Measurements from ENCODE around the gene EMID1.

The EMID1 gene

DNA sequence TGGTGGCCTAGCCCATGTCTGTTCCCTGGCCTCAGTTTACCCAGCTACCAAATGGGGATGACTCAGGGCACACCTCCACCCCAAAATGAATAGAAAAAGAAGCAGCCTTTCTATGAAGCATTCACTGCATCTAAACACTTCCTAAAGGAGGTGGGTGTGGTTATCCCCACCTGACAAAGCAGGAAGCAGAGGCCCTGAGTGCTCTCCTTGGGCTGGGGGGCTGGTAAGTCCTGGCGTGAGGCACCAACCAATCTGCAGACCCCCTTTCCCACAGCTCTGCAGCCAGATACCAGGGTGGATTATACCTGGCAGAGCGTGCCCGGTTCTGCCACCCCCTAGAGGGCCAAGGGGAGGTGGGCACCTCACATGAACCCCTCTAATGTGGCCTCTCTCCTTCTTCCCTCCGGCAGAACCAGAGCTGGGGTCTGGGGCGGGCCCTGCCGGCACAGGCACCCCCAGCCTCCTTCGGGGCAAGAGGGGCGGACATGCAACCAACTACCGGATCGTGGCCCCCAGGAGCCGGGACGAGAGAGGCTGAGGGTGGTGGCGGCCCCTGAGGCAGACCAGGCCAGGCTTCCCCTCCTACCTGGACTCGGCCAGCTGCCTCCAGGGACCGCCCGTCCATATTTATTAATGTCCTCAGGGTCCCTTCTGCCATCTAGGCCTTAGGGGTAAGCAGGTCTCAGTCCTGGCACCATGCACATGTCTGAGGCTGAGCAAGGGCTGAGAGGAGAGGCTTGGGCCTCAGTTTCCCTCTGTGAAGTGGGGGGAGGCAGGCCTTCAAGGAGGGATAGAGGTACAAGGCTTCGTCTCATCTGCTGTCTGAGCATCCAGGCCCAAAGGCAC is 52.9 kb downstream of the EMID1 start:
- DNase-seq (ENCODE audit: extremely low read depth in 1 of 2, low read depth in 1 of 2): no peak

DNA sequence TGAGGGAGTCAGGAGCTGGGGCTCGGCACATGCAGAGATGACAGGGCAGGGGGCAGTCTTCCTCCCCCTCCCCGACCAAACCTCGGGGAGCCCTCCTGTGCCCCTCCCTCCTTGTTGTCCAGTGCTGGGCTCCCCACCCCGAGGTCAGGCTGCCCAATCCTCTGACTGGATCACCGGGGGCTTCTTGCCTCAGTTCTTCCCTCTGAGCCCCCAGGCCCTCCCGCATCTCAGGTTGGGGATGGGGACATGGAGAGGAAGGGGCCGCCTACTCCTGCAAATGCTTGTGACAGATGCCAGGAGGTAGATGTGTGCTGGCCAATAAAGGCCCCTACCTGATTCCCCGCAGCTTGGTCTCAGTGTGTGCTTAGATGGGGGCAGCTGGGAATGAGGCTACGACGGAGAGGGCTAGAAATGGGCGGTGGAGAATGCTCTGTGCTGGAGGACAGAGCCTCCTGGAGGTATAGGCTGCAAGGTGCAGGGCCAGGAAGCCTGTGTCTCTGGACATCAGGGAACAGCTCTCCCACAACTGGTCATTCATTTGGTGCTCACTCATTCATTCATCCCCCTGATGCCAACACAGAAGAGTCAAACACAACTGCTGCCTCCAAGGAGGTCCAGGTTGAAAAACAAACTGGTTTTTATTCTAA is 53.7 kb downstream of the EMID1 start:
- no peak for DNase-seq (ENCODE audit: extremely low read depth in 1 of 2, low read depth in 1 of 2)

DNA sequence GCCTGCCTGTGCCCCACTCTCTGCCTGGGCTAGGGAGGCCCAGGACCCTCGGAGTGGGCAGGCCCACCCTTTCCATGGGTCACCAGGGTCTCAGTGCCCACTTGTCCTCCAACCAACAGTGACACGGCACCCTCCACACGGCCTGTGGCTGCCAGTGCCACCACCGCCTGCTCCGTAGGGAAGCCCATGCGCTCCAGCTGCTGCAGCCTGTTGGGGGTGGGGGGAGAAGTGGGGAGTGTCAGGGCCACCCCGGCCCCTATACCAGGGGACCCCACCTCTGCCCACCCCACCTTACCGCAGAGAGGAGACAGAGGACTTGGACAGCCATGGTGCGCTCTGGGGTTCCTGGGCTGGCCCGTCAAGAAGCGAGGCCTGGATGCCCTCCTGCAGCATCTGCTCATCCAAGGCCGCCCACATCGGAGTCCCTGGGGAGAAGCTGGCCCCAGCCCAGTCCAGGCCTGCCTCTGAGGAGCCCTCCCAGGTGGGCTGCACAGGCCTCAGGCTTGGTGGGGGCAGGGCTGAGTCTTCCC is 54.4 kb downstream of the EMID1 start:
- no peak for DNase-seq (ENCODE audit: extremely low read depth in 1 of 2, low read depth in 1 of 2)

DNA sequence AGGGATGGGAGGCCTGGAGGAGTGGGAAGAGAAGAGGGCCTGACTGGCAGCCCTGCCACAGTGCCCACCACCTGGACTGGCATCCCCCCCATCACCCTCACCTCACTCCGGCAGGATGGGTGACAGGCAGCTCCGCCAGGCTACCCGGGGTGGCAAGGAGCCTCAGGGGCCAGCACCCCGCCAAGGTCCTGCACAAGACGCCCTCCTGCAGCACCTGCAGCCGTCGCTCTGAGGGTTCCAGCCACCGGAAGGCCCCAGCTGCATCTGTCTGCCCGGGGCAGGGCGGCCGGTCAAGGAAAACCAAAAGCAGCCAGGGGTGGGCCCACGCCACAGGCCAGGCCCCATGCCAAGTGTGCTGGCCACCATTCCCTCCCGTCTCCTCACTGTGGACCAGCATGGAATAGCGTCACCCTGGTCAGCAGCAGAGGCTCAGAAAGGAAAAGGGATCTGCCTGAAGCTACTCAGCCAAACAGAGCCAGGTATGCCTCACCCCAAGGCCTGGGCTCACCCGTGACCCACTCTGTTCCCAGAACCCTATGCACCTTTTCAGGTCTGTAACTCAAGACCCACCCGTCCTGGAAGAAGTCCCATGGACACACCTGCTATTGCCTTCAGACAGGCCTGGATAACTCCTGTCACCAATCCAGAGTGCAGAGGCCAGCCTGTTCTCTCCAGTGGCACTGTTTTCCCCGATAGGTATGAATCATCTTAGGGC is 55.1 kb downstream of the EMID1 start:
- no peak for DNase-seq (ENCODE audit: extremely low read depth in 1 of 2, low read depth in 1 of 2)

DNA sequence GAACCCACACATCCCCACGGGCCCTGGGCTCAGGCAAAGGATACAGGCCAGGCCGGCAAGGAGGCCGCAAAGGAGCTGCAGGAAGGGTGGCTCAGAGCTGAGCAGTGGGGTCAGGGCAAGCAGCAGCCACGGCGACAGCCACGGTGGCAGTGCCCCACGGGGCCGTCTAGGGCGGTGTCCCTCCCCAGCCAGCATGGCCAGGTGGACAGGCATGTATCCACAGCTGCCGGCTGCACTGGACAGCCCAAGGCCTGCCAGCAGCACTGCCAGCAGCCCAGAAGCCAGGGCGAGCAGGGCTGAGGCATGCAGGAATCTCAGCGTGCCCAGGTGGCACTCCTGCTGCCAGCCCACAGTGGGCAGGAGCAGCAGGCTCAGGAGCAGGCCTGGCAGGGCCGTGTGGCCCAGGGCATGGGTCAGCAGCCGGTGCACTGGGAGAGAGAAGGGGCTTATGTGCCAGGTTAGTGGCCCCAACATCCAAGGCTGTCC is 58.1 kb downstream of the EMID1 start:
- no peak for DNase-seq (ENCODE audit: extremely low read depth in 1 of 2, low read depth in 1 of 2)

DNA sequence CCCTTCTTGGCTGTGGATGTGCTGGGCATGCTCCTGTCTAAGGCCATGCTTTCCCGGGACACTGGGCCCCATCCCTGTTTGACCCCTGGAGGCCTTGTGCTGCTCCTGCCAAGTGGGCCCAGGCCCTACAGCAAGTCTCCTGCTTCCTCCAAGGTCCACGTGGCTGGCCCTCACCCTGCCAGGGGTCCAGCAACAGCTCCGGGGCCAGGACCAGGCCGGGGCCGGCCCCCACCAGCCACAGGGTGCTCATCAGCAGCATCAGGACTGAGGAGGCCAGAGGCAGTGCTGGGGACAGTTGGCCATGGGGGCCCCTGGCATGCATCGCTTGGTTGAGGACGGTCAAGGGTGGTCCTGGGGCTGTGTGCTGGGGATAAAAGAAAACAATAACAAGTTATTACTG is 59.6 kb downstream of the EMID1 start:
- no peak for DNase-seq (ENCODE audit: extremely low read depth in 1 of 2, low read depth in 1 of 2)

DNA sequence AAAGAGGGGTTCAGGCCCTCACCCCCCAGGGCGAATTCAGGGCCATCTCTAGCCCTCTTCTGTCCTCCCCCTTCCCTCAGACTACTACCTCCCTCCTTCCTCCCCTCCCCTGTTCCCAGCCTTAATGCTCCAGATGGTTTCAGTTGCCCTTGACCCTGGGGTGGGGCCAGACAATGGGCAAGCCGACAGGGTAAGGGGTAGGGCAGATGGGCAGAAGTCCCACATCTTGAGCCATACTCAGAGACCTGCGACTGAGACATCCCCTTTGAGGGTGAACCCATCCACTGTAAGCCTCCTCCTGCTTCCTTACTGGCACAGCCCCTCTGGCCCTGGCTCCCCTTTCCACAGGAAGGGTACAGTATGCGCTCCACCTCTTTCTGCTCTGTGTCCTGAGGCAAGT is 60.2 kb downstream of the EMID1 start:
- no peak for DNase-seq (ENCODE audit: extremely low read depth in 1 of 2, low read depth in 1 of 2)

DNA sequence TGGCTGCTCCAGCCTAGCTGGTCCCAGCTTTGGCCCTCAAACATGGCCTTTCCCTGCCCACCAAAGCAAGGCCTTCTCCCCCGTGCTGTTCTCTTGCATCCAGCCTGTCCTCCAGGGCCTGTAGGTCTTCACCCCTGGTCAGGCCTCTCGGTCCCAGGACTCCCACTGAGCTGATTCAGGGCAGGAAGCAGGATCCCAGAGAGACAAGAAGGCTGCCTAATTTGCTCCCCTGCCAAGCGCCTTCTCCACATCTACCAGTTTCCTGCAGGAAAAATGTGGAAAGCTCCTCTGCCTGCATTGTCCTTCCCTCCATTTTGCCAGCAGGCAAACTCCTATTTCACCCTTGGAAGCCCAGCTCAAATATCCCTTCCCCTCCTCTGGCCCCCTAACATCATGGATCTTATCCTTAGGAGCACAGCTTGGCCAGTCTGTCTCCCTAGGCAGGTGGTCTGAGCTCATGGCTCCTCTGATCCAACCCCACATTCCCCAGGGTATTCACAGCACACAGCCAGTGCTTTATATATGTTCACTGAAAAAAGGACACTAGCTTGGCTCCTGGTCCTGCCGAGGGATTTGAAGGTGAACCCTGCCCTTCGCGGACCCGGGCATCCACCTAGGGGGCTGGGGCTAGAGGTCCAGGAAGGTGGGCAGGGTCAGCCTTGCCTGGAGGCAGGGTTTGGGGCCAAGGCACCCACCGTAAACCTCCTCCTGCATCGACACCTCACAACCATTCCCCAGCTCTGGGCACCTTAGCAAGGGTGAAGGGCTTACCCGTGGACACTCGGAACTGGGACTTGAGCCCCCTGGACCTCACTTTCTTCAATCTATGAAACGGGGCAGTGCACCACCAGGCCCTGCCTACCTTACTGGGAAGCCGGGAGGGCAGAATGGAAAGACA is 61.1 kb downstream of the EMID1 start:
- no peak for DNase-seq (ENCODE audit: extremely low read depth in 1 of 2, low read depth in 1 of 2)

DNA sequence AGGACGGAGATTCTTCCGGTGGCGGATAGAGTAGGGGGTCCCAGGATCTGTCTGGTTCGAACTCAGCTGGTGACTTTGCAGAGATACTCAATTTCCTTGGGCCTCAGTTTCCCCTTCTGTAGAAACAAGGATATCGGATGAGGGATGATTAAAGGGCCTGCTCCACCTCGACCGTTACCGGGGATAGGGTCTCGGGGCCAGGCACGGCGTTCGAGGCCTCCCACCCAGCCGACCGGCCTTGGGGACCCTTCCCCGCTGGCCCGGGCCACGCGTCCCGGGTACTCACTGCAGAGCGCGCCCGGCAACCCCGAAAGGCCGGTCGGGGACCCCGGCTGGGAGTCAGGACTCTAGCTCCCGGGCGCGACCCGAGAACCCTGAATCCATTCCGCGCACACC is 61.8 kb downstream of the EMID1 start:
- DNase-seq (ENCODE audit: extremely low read depth in 1 of 2, low read depth in 1 of 2): no peak

DNA sequence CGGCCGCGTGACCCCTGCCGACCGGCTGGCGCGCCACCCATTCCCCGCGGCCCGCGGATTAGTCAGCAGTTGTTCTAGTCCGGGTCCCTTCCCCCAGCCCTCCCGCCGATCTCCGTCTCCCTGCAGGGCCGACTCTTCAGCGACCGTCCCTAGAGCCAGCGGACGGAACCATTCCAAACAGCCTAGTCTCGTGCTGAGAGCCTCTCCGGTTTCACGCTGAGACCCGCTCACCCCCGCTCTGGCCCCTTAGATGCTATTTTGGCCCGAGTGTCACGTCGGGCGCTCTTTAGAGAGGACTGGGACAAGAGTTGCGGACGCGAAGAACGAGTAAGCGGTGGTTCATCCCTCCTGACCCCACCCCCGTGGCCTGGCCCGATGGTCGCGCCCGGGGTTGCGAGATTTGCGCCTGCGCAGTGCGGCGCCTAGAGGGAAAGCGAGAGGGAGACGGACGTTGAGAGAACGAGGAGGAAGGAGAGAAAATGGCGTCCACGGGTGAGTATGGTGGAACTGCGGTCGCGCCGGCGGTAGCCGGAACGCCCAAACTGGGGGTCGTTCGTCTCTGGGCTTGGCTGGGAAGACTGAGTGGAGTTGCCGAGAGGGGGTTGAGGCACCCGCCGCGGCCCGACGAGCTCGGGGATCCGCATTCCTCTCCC is 62.3 kb downstream of the EMID1 start, which contains the start of the genes EWSR1 and RHBDD3:
EWSR1 (plus strand) TSS at position 411 of the 653 bp plus-strand sequence; CDS start at position 480, 69 bp downstream.
RHBDD3 (minus strand) TSS at position 124 of the 653 bp plus-strand sequence. CDS start 2,355 bp downstream, outside the sequence.
- DNase-seq (ENCODE audit: extremely low read depth in 1 of 2, low read depth in 1 of 2): peak; percentile 88 to 96

DNA sequence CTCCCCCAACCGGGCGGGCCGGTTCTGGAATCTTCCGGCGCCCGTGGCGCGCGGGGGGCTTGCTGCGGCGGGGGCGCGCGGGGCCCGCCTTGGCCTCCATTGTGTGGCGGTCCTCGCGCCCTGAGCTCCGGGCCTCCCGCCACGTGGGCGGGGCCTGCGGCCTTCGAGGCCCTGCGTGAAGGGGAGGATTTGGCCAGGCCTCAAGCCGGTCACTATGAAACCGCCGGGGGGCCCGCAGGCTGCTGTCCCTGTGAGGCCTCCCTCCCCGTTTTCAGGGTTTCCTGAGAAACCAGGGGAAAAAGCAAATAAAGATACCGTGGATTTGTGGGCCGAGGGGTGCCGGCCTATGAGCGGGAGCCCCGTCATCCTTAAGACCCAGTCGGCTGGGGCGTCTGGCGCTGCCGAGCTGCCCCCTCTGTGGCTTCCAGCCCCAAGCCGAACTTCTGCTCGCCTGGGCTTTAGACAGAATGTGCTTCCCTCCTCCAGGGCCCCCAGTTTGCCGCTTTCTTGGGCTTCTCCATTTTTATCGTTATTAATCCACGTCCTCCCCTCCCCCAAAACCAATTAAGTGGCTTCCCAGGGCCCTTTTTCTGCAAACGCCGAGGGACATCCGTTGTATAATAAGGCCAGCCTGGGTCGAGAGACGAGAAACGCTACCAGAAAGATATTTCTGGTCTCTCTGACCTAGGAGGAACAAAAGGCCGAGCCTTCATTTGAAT is 63.0 kb downstream of the EMID1 start:
- DNase-seq (ENCODE audit: extremely low read depth in 1 of 2, low read depth in 1 of 2): no peak

DNA sequence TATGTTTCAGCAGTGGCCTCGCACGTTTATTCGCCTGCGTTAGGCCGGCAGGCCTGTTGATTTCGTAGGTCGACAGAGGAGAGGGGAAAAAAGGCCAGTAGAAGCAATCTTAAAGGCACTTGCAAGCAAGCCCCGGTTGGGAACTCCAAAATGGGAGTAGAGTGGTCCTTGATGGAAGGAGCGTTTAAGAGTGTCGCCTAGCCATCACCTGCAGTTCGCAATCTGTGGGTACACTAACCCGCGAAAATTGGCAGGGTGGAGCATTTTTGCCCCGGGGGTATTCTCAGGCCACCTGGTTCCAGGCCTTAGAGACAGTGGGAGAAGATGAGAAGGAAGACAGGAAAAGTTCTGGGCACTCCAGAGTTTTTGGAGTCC is 63.5 kb downstream of the EMID1 start:
- no peak for DNase-seq (ENCODE audit: extremely low read depth in 1 of 2, low read depth in 1 of 2)

DNA sequence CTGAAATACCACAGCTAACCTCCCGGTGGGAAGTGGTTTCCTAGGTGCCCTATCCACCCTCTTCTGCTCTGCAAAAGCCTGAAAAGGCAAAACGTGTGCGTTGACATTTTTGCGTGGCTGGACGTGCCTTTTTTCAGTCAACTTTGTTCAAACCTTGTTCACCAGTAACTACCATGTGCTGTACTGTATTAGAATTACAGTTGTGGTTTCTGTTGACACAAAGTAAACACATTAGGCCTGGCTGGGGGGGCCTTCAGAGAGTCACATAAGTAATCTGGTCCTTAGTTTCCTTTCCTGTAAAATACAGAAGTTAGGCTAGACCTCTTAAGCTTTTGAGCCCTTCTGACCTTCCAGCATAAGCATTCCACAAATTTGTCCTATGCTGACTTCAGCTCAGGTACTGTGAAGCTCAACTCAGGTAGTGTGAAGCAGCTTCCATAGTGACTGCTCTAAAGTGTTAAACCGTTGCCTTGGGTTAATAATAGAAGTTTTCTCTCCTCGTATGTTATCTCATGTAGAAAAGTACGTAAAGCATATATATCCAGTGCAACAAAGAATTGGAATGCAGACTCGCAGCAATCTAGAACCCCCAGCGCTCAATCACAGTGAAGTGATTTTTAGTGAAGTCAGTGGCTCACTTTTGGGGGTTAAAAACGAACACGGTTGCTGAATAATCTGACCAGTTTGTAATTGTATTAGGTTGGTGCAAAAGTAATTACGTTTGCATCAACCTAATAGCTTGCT is 64.2 kb downstream of the EMID1 start:
- no peak for DNase-seq (ENCODE audit: extremely low read depth in 1 of 2, low read depth in 1 of 2)

DNA sequence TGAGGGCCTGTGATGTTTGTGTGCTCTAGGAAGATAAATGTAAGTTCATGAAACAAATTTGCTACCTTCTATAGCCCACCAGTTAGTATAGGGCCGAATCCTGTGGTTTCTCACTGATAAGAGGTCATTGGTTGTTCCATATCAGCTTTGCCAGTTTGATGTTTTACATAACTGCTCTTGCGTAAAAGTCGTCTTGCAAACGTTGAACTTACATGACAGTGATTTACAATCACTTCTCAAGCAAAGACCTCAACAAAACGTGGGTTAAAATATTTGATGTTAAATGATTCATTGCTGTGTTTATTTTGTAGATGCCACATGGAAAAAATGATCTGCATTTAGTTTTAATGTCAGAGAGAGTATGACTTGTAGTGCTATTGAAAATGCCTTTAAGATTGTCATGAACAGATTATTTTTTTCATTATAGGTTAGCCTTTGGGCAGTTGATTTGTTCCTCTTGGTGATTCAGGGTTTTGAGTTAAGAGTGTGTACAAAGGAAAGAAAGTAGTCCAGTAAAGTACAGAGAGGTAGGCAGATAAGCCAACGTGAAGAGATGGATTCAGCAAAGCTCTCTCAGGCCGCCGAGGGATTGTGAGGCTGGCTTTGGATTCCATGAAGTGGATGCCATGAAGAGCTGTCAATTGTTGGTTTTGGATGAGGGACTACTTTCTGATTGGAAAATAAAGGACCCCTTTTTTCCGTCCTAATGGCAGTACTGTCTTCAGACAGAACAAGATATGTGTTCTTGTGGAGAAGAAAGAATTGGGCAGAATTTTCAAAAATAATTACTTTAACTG is 65.0 kb downstream of the EMID1 start:
- DNase-seq (ENCODE audit: extremely low read depth in 1 of 2, low read depth in 1 of 2): no peak

DNA sequence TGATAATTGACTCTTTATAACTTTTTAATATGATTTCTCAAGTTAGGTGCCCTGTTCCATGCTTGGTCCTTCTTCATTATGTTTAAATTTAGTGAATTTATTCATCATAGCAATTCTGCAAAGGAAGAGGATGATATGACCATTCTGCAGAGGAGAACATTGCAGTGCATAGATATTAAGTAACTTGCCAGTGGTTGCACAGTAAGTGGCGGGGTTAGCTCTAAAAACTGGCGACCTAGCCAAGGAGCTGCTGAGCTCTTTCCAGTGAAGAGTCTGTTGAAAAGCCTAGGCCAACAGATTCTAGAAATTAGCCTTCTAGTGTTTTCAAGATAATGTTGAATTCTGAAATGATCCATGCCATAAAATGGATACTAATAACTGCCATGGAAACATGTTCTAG is 66.9 kb downstream of the EMID1 start:
- no peak for DNase-seq (ENCODE audit: extremely low read depth in 1 of 2, low read depth in 1 of 2)

DNA sequence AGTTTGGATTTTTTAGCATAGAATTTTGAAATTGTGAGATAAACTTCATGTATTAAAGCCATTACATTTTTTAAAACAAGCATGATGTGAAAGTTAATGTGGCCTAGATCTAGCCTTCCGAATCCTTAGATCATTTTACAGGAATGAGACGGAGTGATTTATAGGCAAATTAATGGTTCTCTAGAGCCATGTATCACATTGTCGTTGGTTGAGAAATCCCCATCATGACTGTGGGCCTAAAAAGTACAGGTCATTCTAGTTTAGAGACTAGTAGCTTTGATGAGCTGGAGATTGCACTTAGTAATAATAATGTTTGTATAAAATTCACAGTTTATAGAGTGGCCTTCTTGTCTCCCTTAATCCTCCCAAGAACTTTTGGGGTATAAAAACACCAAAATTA is 69.5 kb downstream of the EMID1 start:
- DNase-seq (ENCODE audit: extremely low read depth in 1 of 2, low read depth in 1 of 2): no peak

DNA sequence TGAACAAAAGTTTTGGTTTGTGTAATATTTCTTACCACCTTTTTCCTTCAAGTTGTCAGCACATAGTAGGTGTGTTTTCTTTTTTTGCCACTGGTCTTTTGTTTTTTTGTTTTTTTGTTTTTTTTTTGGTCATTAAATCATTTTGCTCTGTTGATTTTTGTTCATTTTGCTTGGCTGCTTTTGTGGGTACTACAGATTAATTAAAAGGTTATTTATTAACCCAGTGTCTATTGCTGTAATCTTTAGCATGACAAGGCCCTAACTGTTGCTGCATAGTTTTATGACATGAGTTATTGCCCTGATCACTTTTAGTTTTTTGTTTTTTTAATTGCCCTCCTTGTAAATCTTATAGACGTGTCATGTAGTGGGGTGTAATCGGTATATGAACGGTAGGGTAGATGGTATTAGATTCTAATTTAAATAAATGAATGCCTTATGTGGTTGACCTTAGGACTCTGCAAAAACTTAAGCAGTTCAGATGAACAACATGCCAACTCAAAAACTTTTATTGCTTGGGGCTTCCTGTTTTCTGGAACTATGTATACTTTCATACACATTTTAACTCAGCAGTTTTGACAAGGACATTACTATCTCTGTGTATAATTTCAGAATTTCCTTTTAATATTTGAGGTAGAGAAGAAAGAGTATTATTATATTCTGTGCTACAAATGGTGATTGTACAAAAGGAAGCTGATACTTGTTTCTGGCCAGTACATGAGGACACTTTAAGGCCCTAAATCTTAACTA is 70.3 kb downstream of the EMID1 start:
- DNase-seq (ENCODE audit: extremely low read depth in 1 of 2, low read depth in 1 of 2): no peak
